Mucosa of descending colon (tissue), 3 donors: ENCODE data around the gene KAT6B. TPM values are rescaled to one million over a fixed set of nuclear protein-coding genes. Genes with fewer than 3 reads are reported as not detected.

Experiments used
- ATAC-seq: fragments of 200-7000 bp; cut with Tn5 transposase; one replicate; pipeline ENCODE4 v1.9.1; 2020; ENCODE audit warnings: mild to moderate bottlenecking, moderate library complexity
- DNase-seq, 3 donors: peaks; one replicate each; pipeline ENCODE4 v3.0.0-alpha.2; 2020
- H3K36me3 ChIP-seq: fragments of 200-600 bp; one replicate; pipeline ENCODE4 v1.8.0; 2021; ENCODE audit warnings: low read depth, mild to moderate bottlenecking
- H3K4me1 ChIP-seq: fragments of 200-600 bp; one replicate; pipeline ENCODE4 v1.8.0; 2021; ENCODE audit warnings: low read depth, mild to moderate bottlenecking
- H3K4me3 ChIP-seq: fragments of 200-600 bp; one replicate; pipeline ENCODE4 v1.8.0; 2021; ENCODE audit warnings: mild to moderate bottlenecking
- H3K9me3 ChIP-seq: fragments of 200-600 bp; one replicate; pipeline ENCODE4 v1.8.0; 2021; ENCODE audit warnings: mild to moderate bottlenecking
- CTCF ChIP-seq: fragments of 200-600 bp; IDR thresholded peaks from one replicate; pipeline ENCODE4 v1.8.0; 2022; ENCODE audit warnings: antibody characterized with exemption, mild to moderate bottlenecking
- intact Hi-C, 2 donors: fragments of 100-400 bp; cut with DNase I in 1 of 2; cut with micrococcal nuclease in 1 of 2; formaldehyde crosslinking; loops; one replicate each; pipeline versions ENCODE4 v1.11.0 to v1.11.1; 2022; cut with DNase I, micrococcal nuclease
- total RNA-seq, 3 donors: library from RNA; stranded (reverse); fragmentation: NEBNext Ultra II Directional in 2 of 3; extraction: Animal tissue kit (Norgen Biotek cat#: 25700) in 2 of 3; gene quantifications; one replicate each; pipeline versions ENCODE4 v1.2.1 to v1.2.4, GENCODE V29; 2021 to 2023
- donor health status: DM: no; HTN: no; CAD: no; lungs with moderate emphysema.
- donor health status: DM: no; HTN: no; CAD: no.
- donor health status: DM: no; HTN: yes; CAD: no.

Gene KAT6B
- total RNA-seq, 3 donors from 2014 or later, result 29.5 to 60.5 (median 39.3) TPM

GRCh38 chr10:74901867-74902450, 75.6 kb downstream of the KAT6B start:
- Histone ChIP-seq H3K36me3 (no peaks in the 10 kb centered on the region), H3K9me3 (no peaks in the 10 kb centered on the region), H3K4me3 (no peak overlapping the region), H3K4me1 (no peaks in the 10 kb centered on the region)
- intact Hi-C loops, result no loop called here
- no peak for TF ChIP-seq CTCF
- no peak for ATAC-seq
- no peak for DNase-seq

- Histone ChIP-seq H3K4me1 (no peaks in the 10 kb centered on the region), H3K4me3 (no peak overlapping the region), H3K9me3 (no peaks in the 10 kb centered on the region), H3K36me3 (no peaks in the 10 kb centered on the region)
- intact Hi-C loops, result no loop called here
- ATAC-seq (no peak), DNase-seq (no peak)
- no peak for TF ChIP-seq CTCF
Measured at GRCh38 chr10:74903491-74903890, 77.1 kb downstream of the KAT6B start.

- Histone ChIP-seq H3K4me3 (no peak overlapping the region), H3K36me3 (no peaks in the 10 kb centered on the region), H3K4me1 (no peaks in the 10 kb centered on the region), H3K9me3 (no peaks in the 10 kb centered on the region)
- TF ChIP-seq CTCF, result no peak
- DNase-seq, result no peak
- intact Hi-C loops, result no loop called here
- no peak for ATAC-seq
Measured at GRCh38 chr10:74906611-74907198, 80.3 kb downstream of the KAT6B start.

- no peak overlapping the region for H3K4me3 ChIP-seq
- H3K9me3 ChIP-seq, result no peaks in the 10 kb centered on the region
- H3K36me3 ChIP-seq, result no peaks in the 10 kb centered on the region
- DNase-seq, result no peak
- intact Hi-C loops, result no loop called here
- TF ChIP-seq CTCF, result no peak
- no peaks in the 10 kb centered on the region for H3K4me1 ChIP-seq
- ATAC-seq, result no peak
Measured at GRCh38 chr10:74909670-74910069, 83.3 kb downstream of the KAT6B start.

- TF ChIP-seq CTCF, result no peak
- no peaks in the 10 kb centered on the region for H3K36me3 ChIP-seq
- no peaks in the 10 kb centered on the region for H3K9me3 ChIP-seq
- ATAC-seq (no peak), DNase-seq (no peak)
- no peaks in the 10 kb centered on the region for H3K4me1 ChIP-seq
- no peak overlapping the region for H3K4me3 ChIP-seq
- intact Hi-C loops, result no loop called here
Measured at GRCh38 chr10:74910241-74910975, 84.0 kb downstream of the KAT6B start.
